HepG2 (cell line): Measurements from ENCODE around the gene PLPPR2. TPM values are rescaled to one million over a fixed set of nuclear protein-coding genes. Genes with fewer than 3 reads are reported as not detected.

ENCODE experiments used
- ARNT ChIP-seq: fragments of 450-650 bp; IDR thresholded peaks from 2 replicates; pipeline ENCODE4 v1.6.1; 2017
- BRCA1 ChIP-seq: sonication (generic); formaldehyde crosslinking; IDR thresholded peaks from 2 replicates; pipeline ENCODE4 v1.4.0; 2020; ENCODE audit warnings: missing genetic modification reagents
- CEBPB ChIP-seq: IDR thresholded peaks from 2 replicates; pipeline ENCODE4 v1.6.1; 2011; ENCODE audit warnings: low read depth, low read length, improper control_type of control experiment, borderline replicate concordance
- DBP ChIP-seq: sonication (generic); formaldehyde crosslinking; IDR thresholded peaks from 2 replicates; pipeline ENCODE4 v1.4.0; 2020; ENCODE audit warnings: missing genetic modification reagents; ENCODE audit errors: not compliant biosample characterization
- GATAD1 ChIP-seq: IDR thresholded peaks from 2 replicates; pipeline ENCODE4 v1.6.1; 2016; ENCODE audit warnings: missing genetic modification reagents, missing compliant biosample characterization
- KAT2B ChIP-seq: fragments of 150-350 bp; IDR thresholded peaks from 2 replicates; pipeline ENCODE4 v1.6.1; 2014; ENCODE audit warnings: low read depth, low read length, borderline replicate concordance
- KLF6 ChIP-seq: IDR thresholded peaks from 2 replicates; pipeline ENCODE4 v1.8.0; 2016; ENCODE audit warnings: missing biosample characterization, missing genetic modification reagents
- MAF1 ChIP-seq: sonication (generic); formaldehyde crosslinking; IDR thresholded peaks from 2 replicates; pipeline ENCODE4 v1.5.0; 2020; ENCODE audit warnings: missing genetic modification reagents, borderline replicate concordance
- PHF8 ChIP-seq: sonication (generic); formaldehyde crosslinking; IDR thresholded peaks from 2 replicates; pipeline ENCODE4 v1.5.0; 2020; ENCODE audit warnings: missing genetic modification reagents
- SMAD1 ChIP-seq: sonication (generic); formaldehyde crosslinking; IDR thresholded peaks from 2 replicates; pipeline ENCODE4 v1.4.0; 2020; ENCODE audit warnings: missing genetic modification reagents, low read depth, mild to moderate bottlenecking, borderline replicate concordance
- SNRNP70 ChIP-seq: fragments of 200-400 bp; formaldehyde crosslinking; IDR thresholded peaks from 2 replicates; pipeline ENCODE4 v1.6.1; 2017; ENCODE audit warnings: mild to moderate bottlenecking, low read depth, low read length, moderate library complexity
- SYNCRIP ChIP-seq: fragments of 200-400 bp; formaldehyde crosslinking; IDR thresholded peaks from 2 replicates; pipeline ENCODE4 v1.6.1; 2018; ENCODE audit warnings: mild to moderate bottlenecking, low read depth, low read length; ENCODE audit not compliant: insufficient read depth
- THAP11 ChIP-seq: IDR thresholded peaks from 2 replicates; pipeline ENCODE4 v1.6.1; 2016; ENCODE audit warnings: missing biosample characterization, missing genetic modification reagents
- THAP7 ChIP-seq: sonication (generic); formaldehyde crosslinking; IDR thresholded peaks from 2 replicates; pipeline ENCODE4 v1.8.1; 2023; ENCODE audit warnings: mild to moderate bottlenecking, missing genetic modification reagents
- TRIM24 ChIP-seq: sonication (generic); formaldehyde crosslinking; IDR thresholded peaks from 2 replicates; pipeline ENCODE4 v1.8.0; 2022; ENCODE audit warnings: mild to moderate bottlenecking, missing genetic modification reagents
- ZBTB25 ChIP-seq: IDR thresholded peaks from 2 replicates; pipeline ENCODE4 v1.6.1; 2018; ENCODE audit warnings: missing genetic modification reagents
- ZBTB44 ChIP-seq: sonication (generic); formaldehyde crosslinking; IDR thresholded peaks from 2 replicates; pipeline ENCODE4 v1.4.0; 2020; ENCODE audit warnings: missing genetic modification reagents
- ZFP41 ChIP-seq: sonication (generic); formaldehyde crosslinking; IDR thresholded peaks from 2 replicates; pipeline ENCODE4 v1.4.0; 2020; ENCODE audit warnings: mild to moderate bottlenecking, missing genetic modification reagents, borderline replicate concordance
- ZNF142 ChIP-seq: sonication (generic); formaldehyde crosslinking; IDR thresholded peaks from 2 replicates; pipeline ENCODE4 v1.4.0; 2020; ENCODE audit warnings: missing genetic modification reagents
- ZNF143 ChIP-seq: sonication (generic); formaldehyde crosslinking; IDR thresholded peaks from 2 replicates; pipeline ENCODE4 v1.4.0; 2020; ENCODE audit warnings: missing genetic modification reagents
- polyA plus RNA-seq, 8 experiments: library from polyadenylated mRNA; depleted of rRNA in 3 of 8; stranded (reverse) in 7 of 8; unstranded in 1 of 8; fragments of >200 nt; fragmentation: Illumina TruSeq in 4 of 8; extraction: Trizol in 4 of 8; gene quantifications; 2 replicates each; pipeline versions ENCODE4 v1.2.1 to v1.2.3, GENCODE V29; 2011 to 2016; ENCODE audit warnings: low read depth in 4 of 8, missing spikeins in 1 of 8, mixed read lengths in 1 of 8; ENCODE audit not compliant: insufficient read depth in 1 of 8
- total RNA-seq, 5 experiments: library from RNA; depleted of rRNA; stranded (reverse); fragments of >200 nt; fragmentation: Illumina TruSeq; extraction: Trizol; gene quantifications; 2 replicates each; pipeline ENCODE4 v1.2.3, GENCODE V29; 2016; ENCODE audit warnings: low read depth in 1 of 5

The PLPPR2 gene
- total and polyA plus RNA-seq, 2 of the 13 experiments (the other 11 are each of a cell fraction or from before 2014, with no cell fraction given): 1.5 to 2.1 TPM

GRCh38 chr19:11382898-11383705, 27.9 kb downstream of the PLPPR2 start (continued):
- TF ChIP-seq SYNCRIP (no peak), DBP (no peak), PHF8 (CRISPR knock-in tag) (peak; percentile 36; the same call in 1 of the 2 replicates), ARNT (no peak), BRCA1 (CRISPR knock-in tag) (no peak), KAT2B (no peak), ZFP41 (CRISPR knock-in tag) (no peak), ZNF142 (CRISPR knock-in tag) (peak; percentile 75; the same call in 1 of the 2 replicates), KLF6 (CRISPR knock-in tag) (no peak), SMAD1 (no peak), GATAD1 (0 out of 2 replicates have a peak, but pooled peaks have one; percentile 28), THAP11 (CRISPR knock-in tag) (peak; percentile 31; the same call in 1 of the 2 replicates), CEBPB (no peak), SNRNP70 (no peak), ZNF143 (no peak), ZBTB44 (CRISPR knock-in tag) (no peak), ZBTB25 (no peak), TRIM24 (CRISPR knock-in tag) (no peak), MAF1 (CRISPR knock-in tag) (0 out of 2 replicates have a peak, but pooled peaks have one; percentile 11), THAP7 (0 out of 2 replicates have a peak, but pooled peaks have one; percentile 58)
